Right ventricle myocardium inferior (tissue), 1 donor: ENCODE data around the gene NFIB. TPM values are rescaled to one million over a fixed set of nuclear protein-coding genes. Genes with fewer than 3 reads are reported as not detected.

Experiments used
- ATAC-seq: fragments of 200-7000 bp; cut with Tn5 transposase; one replicate; pipeline ENCODE4 v1.9.1; 2020; ENCODE audit warnings: mild to moderate bottlenecking, moderate library complexity
- DNase-seq: peaks from one replicate; pipeline ENCODE4 v3.0.0; 2021; ENCODE audit errors: missing footprints
- intact Hi-C: fragments of 100-400 bp; cut with DNase I; formaldehyde crosslinking; loops from one replicate; pipeline ENCODE4 v1.11.0; 2022
- total RNA-seq: library from RNA; stranded (reverse); fragmentation: NEBNext Ultra II Directional; extraction: Animal tissue kit (Norgen Biotek cat#: 25700); gene quantifications from one replicate; pipeline ENCODE4 v1.2.1, GENCODE V29; 2021
- donor health status: DM: no; HTN: yes; CAD: no; lungs with severe emphysema.

The NFIB gene
- total RNA-seq, 1 donor from 2014 or later, result 116 TPM

DNA sequence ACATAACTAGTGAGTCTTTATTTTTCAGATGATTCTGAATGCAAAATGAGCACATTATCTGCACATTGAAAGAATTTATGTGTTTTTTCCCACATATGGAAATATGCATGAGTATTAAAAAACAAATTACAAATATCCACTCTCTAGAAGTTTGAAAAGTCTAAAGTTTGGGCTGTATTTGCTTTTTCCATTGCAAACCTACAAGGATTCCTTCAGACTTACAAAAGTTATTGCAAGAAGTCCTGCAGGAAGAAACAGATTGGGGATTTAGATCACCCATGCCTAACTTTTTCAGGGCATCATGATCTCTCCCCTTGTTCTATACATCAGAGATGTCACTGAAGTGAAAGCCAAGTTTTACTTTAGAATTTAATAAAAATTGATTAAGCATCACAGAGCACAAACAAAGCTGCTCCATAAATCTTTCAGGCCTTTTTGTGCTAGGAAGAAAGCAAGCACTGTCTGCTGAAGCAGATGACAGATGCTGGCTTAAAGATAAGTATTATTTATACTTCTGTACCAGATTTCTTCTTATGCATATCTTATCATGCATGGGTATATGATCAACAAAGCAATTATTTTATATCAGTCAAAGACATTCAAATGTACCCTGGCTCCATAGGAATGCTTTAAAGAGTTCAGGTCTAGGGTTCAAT is 71.7 kb downstream of the NFIB start:
- no peak for DNase-seq
- no peak for ATAC-seq
- intact Hi-C loops, result loop anchor here (5.0 kb wide), 1 partner anchor 130 kb away; no protein-coding TSS in a partner anchor

DNA sequence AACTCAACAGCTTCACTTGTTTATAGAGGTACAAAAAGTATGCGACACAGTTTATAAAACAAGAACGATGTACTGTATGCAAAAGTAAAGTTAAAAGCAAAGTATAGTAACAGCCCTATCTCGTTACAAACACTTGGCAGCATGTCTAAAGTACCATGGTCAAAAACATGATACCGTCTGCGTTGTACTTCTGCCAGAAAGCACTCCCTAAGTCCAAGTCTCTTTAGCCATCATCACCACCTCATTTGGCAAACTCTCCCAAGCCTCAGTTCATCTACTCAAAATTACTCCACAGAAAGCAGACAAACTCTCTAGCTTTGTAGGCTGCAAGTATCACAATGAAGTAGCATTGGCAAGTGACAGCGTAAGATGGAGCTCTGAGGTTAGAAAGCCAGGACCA is 73.4 kb downstream of the NFIB start:
- intact Hi-C loops, result loop anchor here (5.0 kb wide), 1 partner anchor 128 kb away; no protein-coding TSS in a partner anchor
- DNase-seq (no peak), ATAC-seq (peak; percentile 57)

DNA sequence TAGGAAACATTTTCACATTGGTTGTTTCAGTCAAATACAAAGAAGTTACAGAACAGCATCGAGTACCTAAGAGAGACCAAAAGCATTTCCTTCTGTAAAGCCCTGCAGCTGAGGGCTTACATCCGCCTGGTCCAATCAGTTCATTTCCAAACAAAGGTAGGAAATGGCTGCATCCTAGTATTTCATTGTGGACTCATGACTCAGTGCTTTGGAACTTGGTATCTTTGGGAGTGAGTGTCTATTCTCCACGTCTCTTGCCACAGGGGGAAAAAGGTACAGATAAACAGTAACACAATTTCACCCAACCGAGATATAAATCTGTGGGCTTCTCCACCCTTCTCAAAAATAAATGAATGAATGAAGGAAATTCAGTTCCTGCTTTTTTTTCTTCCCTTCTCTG is 75.4 kb downstream of the NFIB start:
- ATAC-seq, result peak; percentile 43
- no peak for DNase-seq
- intact Hi-C loops, result no loop called here

DNA sequence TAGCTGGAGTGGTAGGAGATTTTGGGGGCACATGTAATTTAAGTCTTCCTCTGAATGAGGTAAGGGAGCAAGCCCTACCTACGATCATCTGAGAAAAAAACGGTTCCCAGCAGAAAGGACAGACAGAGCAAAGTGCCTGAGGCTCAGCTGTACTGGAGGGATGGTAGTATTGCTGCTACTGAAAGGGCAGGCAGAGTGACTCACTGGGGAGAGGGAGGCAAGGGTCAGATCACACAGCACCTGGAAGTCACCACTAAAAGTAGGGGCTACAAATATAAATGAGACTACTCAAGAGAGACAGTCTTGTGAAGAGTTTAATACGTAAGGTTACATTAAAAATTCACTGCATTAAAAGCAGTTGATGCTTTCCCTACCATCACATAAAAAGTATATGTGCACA is 75.9 kb downstream of the NFIB start:
- ATAC-seq (no peak), DNase-seq (no peak)
- intact Hi-C loops, result no loop called here

DNA sequence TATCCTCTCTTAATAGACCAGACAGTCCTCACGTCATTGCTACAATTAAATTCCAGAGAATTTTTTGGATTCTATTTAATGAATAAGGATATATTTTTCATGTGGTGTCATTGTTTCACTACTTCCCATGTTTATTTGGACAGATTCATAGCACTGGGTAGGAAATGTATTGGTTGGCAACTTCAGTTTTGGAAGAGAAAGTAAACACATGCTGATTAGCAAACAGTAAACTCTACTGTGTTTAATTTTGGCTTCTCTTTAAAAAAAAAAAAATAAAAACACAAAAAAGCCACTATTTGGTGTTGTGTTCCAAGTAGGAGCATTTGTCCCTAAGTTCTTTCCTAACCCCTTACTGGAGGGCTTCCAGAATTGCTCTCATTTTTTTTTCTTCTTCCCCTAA is 77.3 kb downstream of the NFIB start:
- DNase-seq (no peak), ATAC-seq (peak; percentile 23)
- intact Hi-C loops, result no loop called here

DNA sequence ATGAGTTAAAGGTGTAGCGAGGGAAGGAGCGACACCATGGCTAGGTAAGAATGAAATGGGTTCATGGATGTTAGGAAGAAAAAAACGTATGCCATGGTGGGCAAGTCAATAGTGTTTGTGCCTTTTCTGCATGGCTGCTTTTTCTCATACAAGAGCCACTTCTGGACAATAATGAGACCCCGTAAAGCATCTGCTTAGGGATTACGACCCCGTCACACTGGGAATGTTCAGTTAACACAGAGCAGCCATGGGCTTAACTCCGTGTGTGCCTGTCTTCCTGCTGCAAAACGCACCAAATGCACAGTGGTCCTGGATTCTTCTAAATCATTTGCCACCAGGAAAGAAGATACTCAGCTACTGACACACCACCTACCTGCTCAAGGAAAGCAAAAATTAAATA is 81.8 kb downstream of the NFIB start:
- ATAC-seq, result no peak
- intact Hi-C loops, result no loop called here
- DNase-seq, result no peak

DNA sequence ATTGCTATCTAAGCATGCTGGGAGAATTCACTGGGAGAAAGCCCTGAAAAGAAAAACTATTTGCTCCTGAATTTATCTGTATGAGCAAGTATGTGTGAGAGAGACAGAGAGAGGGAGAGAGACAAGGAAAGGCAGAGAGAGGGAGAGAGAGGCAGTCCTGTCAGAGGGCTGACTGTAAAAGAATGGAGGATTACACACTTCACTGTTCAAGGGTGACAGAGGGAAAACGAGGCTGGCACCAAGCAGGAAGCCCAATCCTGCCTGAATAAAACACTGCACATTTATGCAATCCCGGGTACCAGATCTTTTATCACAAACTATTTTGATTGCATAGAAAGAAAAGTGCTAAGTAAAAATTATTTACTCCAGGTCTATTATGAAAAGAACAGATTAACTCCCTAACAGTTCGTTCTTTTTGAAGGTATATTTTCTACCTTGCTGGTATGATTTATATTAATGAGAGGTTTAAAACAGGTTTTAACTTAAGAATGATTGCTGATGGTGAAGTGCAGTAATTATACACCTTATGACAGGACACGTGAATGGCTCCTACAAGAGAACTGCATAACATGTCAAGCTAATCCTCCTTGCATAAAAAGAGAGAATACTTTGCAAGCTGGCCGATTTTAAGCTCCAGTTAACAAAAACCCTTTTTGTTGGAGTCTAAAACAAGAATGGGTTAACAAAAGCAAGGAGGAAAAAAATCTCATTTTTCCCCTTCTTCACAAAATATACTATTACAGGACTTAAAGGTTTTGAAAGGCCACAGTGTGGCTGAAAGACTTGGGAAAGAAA is 82.5 kb downstream of the NFIB start:
- DNase-seq, result no peak
- no peak for ATAC-seq
- intact Hi-C loops, result no loop called here

DNA sequence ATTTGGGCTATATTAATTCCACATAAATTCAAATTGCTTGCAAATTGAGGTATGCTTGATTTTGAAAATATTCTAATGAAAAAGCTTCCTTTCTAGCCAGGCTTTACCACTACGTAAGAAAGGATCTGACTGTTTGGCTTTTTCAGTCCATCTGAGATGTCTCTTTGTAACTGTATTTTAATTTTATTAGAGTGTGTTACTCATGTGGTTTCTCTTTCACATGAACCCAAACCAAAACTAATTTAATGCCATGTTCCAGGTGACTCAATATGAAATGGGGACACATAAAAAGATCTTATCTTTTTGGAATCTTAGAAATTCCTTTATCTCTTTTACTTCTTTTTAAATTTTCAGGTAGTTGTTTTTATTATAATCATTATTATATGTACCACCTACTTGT is 85.3 kb downstream of the NFIB start:
- DNase-seq (no peak), ATAC-seq (no peak)
- intact Hi-C loops, result no loop called here

DNA sequence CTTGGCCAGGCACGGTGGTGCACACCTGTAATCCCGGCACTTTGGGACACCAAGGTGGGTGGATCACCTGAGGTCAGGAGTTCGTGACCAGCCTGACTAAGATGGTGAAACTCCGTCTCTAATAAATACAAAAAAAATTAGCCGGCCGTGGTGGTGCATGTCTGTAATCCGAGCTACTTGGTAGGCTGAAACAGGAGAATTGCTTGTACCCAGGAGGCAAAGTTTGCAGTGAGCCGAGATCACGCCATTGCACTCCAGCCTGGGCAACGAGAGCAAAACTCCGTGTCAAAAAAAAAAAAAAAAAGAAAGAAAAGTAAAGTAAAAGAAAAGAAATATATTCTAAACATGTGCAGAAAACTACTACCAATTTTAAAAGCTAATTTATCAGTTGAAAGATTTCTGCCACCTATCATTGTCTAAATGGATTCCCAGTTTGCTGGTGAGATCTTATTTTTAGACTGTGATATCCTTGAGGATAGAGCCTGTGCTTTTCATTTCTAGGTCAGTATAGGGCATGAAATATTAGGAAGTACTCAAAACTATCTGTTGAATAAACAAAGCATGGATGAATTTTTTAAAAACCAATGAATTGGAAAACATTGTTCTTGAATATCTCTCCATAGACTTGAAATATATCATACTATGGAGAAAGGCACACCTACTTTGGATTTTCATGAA is 86.9 kb downstream of the NFIB start:
- intact Hi-C loops, result no loop called here
- DNase-seq (no peak), ATAC-seq (no peak)

DNA sequence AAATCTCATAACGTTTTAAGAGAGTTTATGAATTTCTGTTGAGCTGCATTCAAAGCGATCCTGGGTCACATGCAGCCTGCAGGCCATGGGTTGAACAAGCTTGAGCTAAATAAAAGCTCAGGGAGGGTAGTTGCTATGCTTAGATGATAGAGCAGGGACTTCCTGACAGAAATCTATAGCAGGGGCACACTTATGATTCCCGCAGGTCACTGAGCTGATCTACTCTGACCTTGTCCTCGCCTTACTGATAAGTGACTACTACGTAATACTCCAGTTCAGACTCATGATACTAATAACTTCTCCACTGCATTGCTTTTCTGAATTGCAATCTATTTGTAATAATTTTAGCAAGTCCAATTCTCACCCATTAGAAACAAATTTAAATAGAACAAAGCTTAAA is 90.9 kb downstream of the NFIB start:
- DNase-seq (no peak), ATAC-seq (no peak)
- intact Hi-C loops, result loop anchor here (5.0 kb wide), 1 partner anchor 39 kb away; no protein-coding TSS in a partner anchor

DNA sequence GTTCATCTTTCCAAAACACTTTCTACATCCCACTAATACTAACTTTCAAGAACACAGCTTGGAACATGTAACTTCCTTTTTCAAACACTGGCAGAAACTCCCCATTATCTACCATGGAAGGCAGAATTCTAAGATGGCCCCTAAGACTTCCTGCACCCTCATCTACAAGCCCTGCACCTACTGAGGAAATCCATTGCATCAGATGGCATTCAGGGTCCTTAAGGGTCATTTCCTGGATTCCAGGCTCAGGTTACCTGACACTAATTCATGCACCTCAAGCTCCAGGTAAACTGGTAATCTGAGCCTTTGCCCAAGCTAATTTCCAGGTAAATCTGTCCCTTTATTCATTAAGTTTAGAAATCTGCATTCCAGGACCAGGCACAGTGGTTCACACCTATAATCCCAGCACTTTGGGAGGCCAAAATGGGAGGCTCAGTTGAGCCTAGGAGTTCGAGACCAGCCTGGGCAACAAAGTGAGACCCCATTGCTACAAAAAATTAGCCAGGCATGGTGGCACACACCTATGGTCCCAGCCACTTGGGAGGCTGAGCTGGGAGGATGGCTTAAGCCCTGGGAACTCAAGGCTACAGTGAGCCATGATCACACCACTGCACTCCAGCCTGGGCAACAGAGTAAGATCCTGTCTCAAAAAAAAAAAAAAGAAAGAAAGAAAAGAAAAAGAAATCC is 91.6 kb downstream of the NFIB start:
- ATAC-seq, result no peak
- no peak for DNase-seq
- intact Hi-C loops, result loop anchor here (5.0 kb wide), 1 partner anchor 40 kb away; no protein-coding TSS in a partner anchor

DNA sequence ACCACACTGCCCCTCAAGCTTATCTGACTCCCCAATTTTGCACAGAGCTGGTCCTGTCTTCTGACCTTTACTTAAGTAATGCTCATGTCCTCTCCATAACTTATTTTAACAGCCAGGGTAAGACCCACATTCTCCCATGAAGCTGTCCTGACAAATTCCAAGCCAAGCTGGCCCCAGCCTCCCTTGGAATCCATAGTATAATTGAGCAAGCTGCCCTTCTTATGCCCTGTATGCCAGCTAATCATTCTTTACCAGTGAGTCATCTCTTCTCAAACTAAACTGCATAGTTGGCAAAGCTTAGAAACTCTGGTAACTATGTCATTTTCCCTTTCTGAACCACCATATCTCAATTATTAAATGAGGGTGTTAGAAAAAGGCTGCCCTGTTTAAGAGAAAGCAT is 92.4 kb downstream of the NFIB start:
- ATAC-seq (peak; percentile 82), DNase-seq (no peak)
- intact Hi-C loops, result loop anchor here (5.0 kb wide), 1 partner anchor 41 kb away; no protein-coding TSS in a partner anchor

DNA sequence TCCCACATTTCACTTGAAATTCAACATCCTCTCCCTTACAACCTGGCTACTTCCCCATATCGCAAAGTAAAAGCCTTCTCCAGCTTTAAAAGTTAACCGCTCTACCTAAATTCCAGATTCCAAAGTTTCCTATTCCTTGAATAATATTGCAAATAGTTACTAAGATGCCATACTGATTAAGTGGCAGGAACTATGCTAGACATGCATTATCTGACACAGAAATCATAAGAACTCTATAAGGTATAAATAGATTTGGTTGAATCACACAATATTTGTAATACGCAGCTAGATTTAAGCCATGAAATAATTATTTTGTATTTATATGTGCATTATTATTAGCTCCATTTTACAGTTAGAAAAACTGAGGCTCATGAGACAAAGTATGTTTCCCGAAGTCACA is 92.8 kb downstream of the NFIB start:
- intact Hi-C loops, result loop anchor here (5.0 kb wide), 1 partner anchor 41 kb away; no protein-coding TSS in a partner anchor

DNA sequence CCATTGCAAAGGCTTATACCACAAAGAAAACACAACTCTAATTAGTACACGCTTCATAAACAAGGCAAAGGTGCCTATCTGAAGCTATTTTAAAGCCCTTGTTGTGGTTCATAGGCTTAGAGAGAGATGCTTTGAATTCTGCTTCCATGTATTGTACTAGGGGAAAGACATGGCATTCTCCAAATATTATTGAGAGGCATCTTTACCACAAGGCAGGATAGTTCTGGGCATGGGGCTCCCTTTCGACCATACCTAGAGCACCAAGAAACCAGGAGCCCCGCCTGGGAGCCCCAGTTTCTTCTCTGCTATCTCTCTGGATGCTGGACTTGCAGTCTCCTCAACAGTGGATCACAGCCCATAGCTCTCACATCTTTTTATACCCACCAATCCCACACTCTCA is 93.7 kb downstream of the NFIB start:
- DNase-seq (no peak), ATAC-seq (no peak)
- intact Hi-C loops, result loop anchor here (5.0 kb wide), 1 partner anchor 42 kb away; no protein-coding TSS in a partner anchor

More for the DNA sequence above, 92.8 kb downstream of the NFIB start:
- DNase-seq (no peak), ATAC-seq (no peak)

DNA sequence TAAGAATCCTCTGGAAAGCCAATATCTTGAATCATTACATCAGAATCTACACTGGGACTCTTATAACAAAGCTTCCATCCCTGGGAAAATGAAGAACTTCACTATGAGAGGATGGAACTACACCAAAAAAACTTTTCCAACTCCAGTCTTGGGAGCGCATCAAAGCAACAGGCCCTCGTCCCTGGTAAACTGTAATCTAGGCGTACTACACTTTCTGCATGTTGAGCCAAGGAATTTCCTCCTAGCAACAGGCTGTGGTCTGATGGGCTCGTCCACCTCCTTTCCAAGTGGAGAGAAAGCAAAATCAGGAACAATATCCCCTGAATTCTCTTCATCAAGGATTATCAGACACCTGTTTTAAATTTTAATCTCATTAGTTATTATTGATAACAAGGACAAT is 94.1 kb downstream of the NFIB start:
- ATAC-seq, result peak; percentile 46
- intact Hi-C loops, result loop anchor here (5.0 kb wide), 1 partner anchor 42 kb away; no protein-coding TSS in a partner anchor
- DNase-seq, result no peak

DNA sequence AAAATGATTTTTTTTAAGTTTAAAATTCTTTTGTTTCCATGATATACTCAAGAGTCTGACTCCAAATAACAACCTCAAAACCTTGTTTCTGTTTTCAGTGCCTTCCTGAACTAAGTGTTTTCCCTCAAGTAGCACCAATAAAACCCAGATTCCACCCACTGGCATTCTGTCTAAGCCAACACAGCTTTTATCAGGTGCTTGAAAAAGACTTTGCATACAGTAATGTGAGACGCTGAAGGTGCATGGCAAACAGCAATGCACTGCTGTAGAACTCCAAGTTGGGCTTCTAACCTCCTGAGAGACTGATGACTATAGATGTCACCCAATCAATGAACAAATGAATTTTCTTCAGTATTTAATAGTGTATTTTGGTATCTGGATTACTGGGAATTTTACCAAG is 95.7 kb downstream of the NFIB start:
- intact Hi-C loops, result no loop called here
- no peak for ATAC-seq
- DNase-seq, result no peak

DNA sequence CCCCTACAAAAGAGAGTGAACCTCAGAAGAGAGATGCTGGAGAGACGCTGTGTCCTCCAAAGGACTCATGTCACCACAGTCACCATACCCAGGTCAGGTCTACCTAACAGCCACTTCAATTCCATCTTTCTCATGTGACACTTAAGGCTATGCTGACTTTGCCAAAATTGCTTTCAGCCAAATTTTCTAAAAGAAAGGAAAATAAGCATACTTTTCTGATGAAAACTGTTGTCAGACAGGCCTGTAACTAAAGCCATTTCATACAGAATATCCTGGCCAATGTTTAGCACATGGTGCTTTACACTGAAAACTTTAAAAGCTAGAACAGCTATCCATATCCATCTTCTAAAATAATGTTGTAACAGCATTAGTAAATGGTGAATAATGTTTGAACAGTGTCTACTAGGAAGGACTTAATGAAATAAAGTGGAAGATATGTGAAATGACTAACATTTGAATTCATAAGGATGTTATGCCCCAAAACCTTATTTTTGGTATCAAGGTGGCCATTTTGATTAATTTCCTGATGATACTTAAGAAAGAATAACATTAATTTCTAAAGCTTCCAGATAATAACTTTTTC is 97.2 kb downstream of the NFIB start:
- ATAC-seq (no peak), DNase-seq (no peak)
- intact Hi-C loops, result no loop called here

DNA sequence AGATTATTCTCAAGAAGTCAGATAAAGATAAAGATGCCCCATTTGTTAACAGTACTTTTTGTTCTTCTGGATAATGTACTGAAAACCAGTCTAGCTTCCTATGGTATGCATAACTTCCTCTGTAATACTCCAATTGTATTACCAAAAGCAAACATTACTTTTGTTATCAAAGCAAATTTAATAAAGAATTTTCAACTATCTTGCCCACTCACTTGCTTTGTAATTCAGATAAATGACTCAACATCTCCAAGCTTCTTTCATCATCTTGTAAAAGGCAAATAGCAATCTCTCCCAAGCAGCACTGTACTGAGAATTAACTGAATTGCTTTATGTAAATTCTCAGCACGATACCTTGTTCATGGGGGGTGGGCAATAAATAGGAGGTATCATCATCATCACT is 98.3 kb downstream of the NFIB start:
- no peak for ATAC-seq
- intact Hi-C loops, result no loop called here
- no peak for DNase-seq

DNA sequence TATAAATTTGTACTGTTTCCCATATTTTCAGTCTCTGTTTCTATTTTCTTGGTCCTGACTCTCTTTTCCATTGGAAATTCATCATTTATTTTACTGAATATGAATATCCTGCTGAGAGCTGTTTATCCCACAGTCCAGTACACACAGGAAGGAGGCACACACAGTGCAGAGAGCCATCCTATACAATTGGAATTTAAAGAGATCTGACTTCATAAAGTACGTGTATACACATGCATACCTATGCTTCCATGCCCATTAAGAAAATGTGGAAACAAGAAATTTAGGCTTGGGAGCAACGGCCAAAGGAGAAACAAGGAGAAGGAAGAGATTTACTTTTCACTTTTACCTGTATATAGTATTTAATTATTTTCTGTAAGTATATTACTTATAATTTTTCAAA is 99.2 kb downstream of the NFIB start:
- intact Hi-C loops, result loop anchor here (5.0 kb wide), 1 partner anchor 38 kb away; no protein-coding TSS in a partner anchor
- ATAC-seq (no peak), DNase-seq (no peak)
